ENCODE results near the gene C1orf141. TPM values are rescaled to one million over a fixed set of nuclear protein-coding genes. Genes with fewer than 3 reads are reported as not detected.

Gene C1orf141
- total RNA-seq, 6 experiments from 2014 or later: not detected

- ATAC-seq (peak; percentile 12 to 29 (median 22)), DNase-seq (peak in 2 of 3 donors; percentile 25 to 59)
- H3K27ac ChIP-seq: peak overlapping the region; percentile 78 to 93 (median 89)
- H3K4me1 ChIP-seq: peaks cover 0 to 15% (median 3%) of the 10 kb centered on the region in 4 donors
- 2% methylated on average over 17 of the region's 25 CpGs for WGBS (ENCODE audit: insufficient coverage, low coverage, low lambda C conversion rate, missing lambda C conversion rate)
- H3K9me3 ChIP-seq: no peaks in the 10 kb centered on the region
- intact Hi-C loops (cut with DNase I): no loop called here
- peaks cover 0 to 35% (median 10%) of the 10 kb centered on the region in 4 donors for H3K36me3 ChIP-seq
- H3K4me3 ChIP-seq: peak overlapping the region; percentile 83 to 93 (median 86)
- TF ChIP-seq CTCF (IDR thresholded peaks at IDR 0.05) (no peak), POLR2A (IDR thresholded peaks at IDR 0.05) (no peak)
- H3K27me3 ChIP-seq: no peaks in the 10 kb centered on the region
These were observed 81.8 kb downstream of the C1orf141 start for GRCh38 chr1:67052741-67053534.

GRCh38 chr1:67051196-67051595, 83.6 kb downstream of the C1orf141 start:
- Histone ChIP-seq H3K27ac (no peak overlapping the region), H3K4me3 (no peak overlapping the region), H3K36me3 (peaks cover 0 to 53% (median 16%) of the 10 kb centered on the region in 4 donors), H3K4me1 (peaks cover 0 to 15% (median 3%) of the 10 kb centered on the region in 4 donors), H3K27me3 (no peaks in the 10 kb centered on the region), H3K9me3 (no peaks in the 10 kb centered on the region)
- no peak for TF ChIP-seq CTCF (IDR thresholded peaks at IDR 0.05)
- TF ChIP-seq POLR2A (IDR thresholded peaks at IDR 0.05): no peak
- ATAC-seq: no peak
- DNase-seq: no peak
- intact Hi-C loops (cut with DNase I): no loop called here
- WGBS (ENCODE audit: insufficient coverage, low coverage, low lambda C conversion rate, missing lambda C conversion rate): 53% methylated on average over 4 of the region's 4 CpGs

- no peak for TF ChIP-seq CTCF (IDR thresholded peaks at IDR 0.05)
- no peak for TF ChIP-seq POLR2A (IDR thresholded peaks at IDR 0.05)
- intact Hi-C loops (cut with DNase I): no loop called here
- DNase-seq (no peak), ATAC-seq (no peak)
- peaks cover 0 to 77% (median 28%) of the 10 kb centered on the region in 4 donors for H3K36me3 ChIP-seq
- peaks cover 0 to 13% (median 3%) of the 10 kb centered on the region in 4 donors for H3K4me1 ChIP-seq
- no peak overlapping the region for H3K27ac ChIP-seq
- H3K9me3 ChIP-seq: no peaks in the 10 kb centered on the region
- no peaks in the 10 kb centered on the region for H3K27me3 ChIP-seq
- WGBS (ENCODE audit: insufficient coverage, low coverage, low lambda C conversion rate, missing lambda C conversion rate): 90% methylated on average over 4 of the region's 4 CpGs
- H3K4me3 ChIP-seq: no peak overlapping the region
These were observed 90.0 kb downstream of the C1orf141 start for GRCh38 chr1:67044631-67045270.

GRCh38 chr1:67043366-67043765, 91.4 kb downstream of the C1orf141 start:
- DNase-seq: no peak
- TF ChIP-seq POLR2A (IDR thresholded peaks at IDR 0.05) (no peak), CTCF (IDR thresholded peaks at IDR 0.05) (no peak)
- H3K4me1 ChIP-seq: peaks cover 0 to 13% (median 3%) of the 10 kb centered on the region in 4 donors
- no peaks in the 10 kb centered on the region for H3K27me3 ChIP-seq
- H3K27ac ChIP-seq: no peak overlapping the region
- H3K4me3 ChIP-seq: no peak overlapping the region
- H3K9me3 ChIP-seq: no peaks in the 10 kb centered on the region
- 41% methylated on average over 3 of the region's 3 CpGs for WGBS (ENCODE audit: insufficient coverage, low coverage, low lambda C conversion rate, missing lambda C conversion rate)
- peaks cover 0 to 68% (median 23%) of the 10 kb centered on the region in 4 donors for H3K36me3 ChIP-seq
- ATAC-seq: peak; percentile 54 to 90 (median 76)
- intact Hi-C loops (cut with DNase I): no loop called here

Small RNA genes lying within 50 kb of the gene (small RNA-seq; reads per million reads assigned to genes)
- 0 reads per million in 2 experiments for gene RF00322

Other genes starting within 250 kb of the C1orf141 start
- 1 to 10 TPM in 4 of 6 experiments, under 1 TPM in 2; 0.80 to 3.4 (median 1.4) TPM for gene DNAI4, start 210.1 kb downstream of the C1orf141 start, total RNA-seq
- gene MIER1, start 210.0 kb downstream of the C1orf141 start, total RNA-seq: 10 to 100 TPM; 11.8 to 27.0 (median 19.3) TPM
- 10 to 100 TPM; 36.9 to 70.7 (median 52.0) TPM for gene SLC35D1, start 80.8 kb downstream of the C1orf141 start, total RNA-seq
- gene IL23R, start 31.5 kb upstream of the C1orf141 start, total RNA-seq: under 1 TPM in 1 of 6 experiments, not detected in 5; 0.12 TPM
- 1 to 10 TPM in 1 of 6 experiments, under 1 TPM in 5; 0.12 to 1.3 (median 0.31) TPM for gene IL12RB2, start 172.9 kb upstream of the C1orf141 start, total RNA-seq

Data from right lobe of liver (tissue), 6 donors.